ENCODE measurements around the gene PHC2. TPM values are rescaled to one million over a fixed set of nuclear protein-coding genes. Genes with fewer than 3 reads are reported as not detected.

PHC2 gene
- total and polyA plus RNA-seq, 2 of the 13 experiments (the other 11 are each of a cell fraction or from before 2014, with no cell fraction given): 52.5 to 84.9 TPM

DNA sequence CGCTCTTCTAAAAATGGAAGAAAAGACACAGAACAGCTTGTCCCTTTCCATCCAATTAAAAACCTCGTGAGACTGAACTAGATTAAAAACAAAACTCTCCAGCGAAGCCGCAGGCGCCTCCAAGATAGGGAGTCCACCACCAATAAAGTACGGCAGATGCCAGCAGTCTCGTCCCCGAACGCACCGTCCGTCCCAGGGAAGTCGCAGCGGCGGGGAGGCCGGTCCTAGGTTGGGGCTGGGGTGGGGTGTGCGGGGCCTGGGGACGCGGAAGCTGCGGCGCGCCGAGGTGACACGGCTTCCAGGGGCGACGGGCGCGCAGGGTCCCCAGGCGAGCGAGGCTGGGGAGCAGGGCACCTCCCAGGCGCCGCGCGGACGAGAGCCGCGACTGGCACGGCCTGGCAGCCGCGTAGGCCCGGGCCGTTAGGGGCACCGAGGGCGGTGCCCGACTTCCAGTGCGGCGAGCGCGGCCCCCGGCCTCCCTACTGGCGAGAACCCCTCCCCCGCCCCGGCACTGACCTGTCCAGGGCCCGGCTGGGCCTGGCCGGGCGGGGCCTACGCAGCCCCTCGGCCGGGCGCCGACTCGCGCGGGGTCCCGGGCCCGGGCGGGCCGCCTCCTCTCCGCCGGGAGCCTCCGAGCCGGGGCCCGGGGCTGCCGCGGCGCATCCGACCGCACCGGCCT is 81.7 kb downstream of the PHC2 start (continued):
- TF ChIP-seq ZNF281 (CRISPR knock-in tag; IDR thresholded peaks at IDR 0.05; ENCODE audit: borderline replicate concordance) (peak; percentile 28; the same call in 1 of the 2 replicates), SNRNP70 (IDR thresholded peaks at IDR 0.05; ENCODE audit: low read depth, low read length) (no peak), RAD21 (CRISPR knock-in tag; IDR thresholded peaks at IDR 0.05) (0 out of 2 replicates have a peak, but pooled peaks have one; percentile 11), ZNF768 (CRISPR knock-in tag; IDR thresholded peaks at IDR 0.05) (peak; percentile 45; the same call in 1 of the 2 replicates), BRD4 (CRISPR knock-in tag; IDR thresholded peaks at IDR 0.05) (no peak), ZNF446 (CRISPR knock-in tag; IDR thresholded peaks at IDR 0.05) (0 out of 2 replicates have a peak, but pooled peaks have one; percentile 31), TSC22D2 (CRISPR knock-in tag; IDR thresholded peaks at IDR 0.05; ENCODE audit: borderline replicate concordance) (no peak), ZFY (CRISPR knock-in tag; IDR thresholded peaks at IDR 0.05) (peak; percentile 68)

GRCh38 chr1:33348676-33349080 is 82.2 kb downstream of the PHC2 start:
- H3K9ac ChIP-seq (ENCODE audit: insufficient read depth, low read depth, low read length): peak overlapping the region; percentile 81
- DNase-seq (ENCODE audit: low spot score) (no peak), FAIRE-seq (no peak), ATAC-seq (no peak)
- intact Hi-C loops (cut with micrococcal nuclease; ENCODE audit: unreplicated experiment): no loop called here
- peak overlapping the region; percentile 88 for H3K4me2 ChIP-seq (ENCODE audit: low read depth, low read length)
- no peaks in the 10 kb centered on the region for H4K20me1 ChIP-seq (ENCODE audit: insufficient read depth, low read length)
- H3K79me2 ChIP-seq (ENCODE audit: insufficient read depth, low read length): peaks cover 57% of the 10 kb centered on the region
- H3K9me3 ChIP-seq (ENCODE audit: low read length): no peaks in the 10 kb centered on the region
- H3K4me1 ChIP-seq (ENCODE audit: insufficient read depth, low read length): peaks cover 81% of the 10 kb centered on the region
- no peaks in the 10 kb centered on the region; a peak in 1 of 5 replicates for H3K27me3 ChIP-seq (ENCODE audit: control insufficient read depth in 1 of 2, insufficient read depth in 2 of 2, low read length in 2 of 2)
- POLR2A ChIA-PET: interaction anchor here (1.5 to 2.7 kb wide), 4 partner anchors 10 to 91 kb away, joined by 5 to 16 read pairs (median 8); no protein-coding TSS in a partner anchor
- H3K36me3 ChIP-seq (replicated peaks in 1 of 2; ENCODE audit: control insufficient read depth in 1 of 2, insufficient read depth in 2 of 2, low read length in 2 of 2): peaks cover under 1 to 16% of the 10 kb centered on the region in 2 experiments; a peak in 2 of 5 replicates
- 2% methylated on average over 11 of the region's 11 CpGs for WGBS (ENCODE audit: low lambda C conversion rate)
- BruUV-seq (replicated peaks): no TSS peak
- peak overlapping the region; percentile 82 to 94 (median 88) for H3K4me3 ChIP-seq (replicated peaks in 1 of 3; ENCODE audit: insufficient read depth in 1 of 3, low read depth in 2 of 3, low read length in 3 of 3)
- in situ Hi-C loops (cut with HindIII; ENCODE audit: extremely low pct_ligation_motif_present, low pct_unique_long_range_greater_than_20kb): no loop called here
- H3K27ac ChIP-seq (ENCODE audit: extremely low read length, insufficient read depth, low read length): peak overlapping the region; percentile 92
- CTCF ChIA-PET (ENCODE audit: low intra/inter-chr PET ratio, low total read pairs): no interaction called here
- H2AFZ ChIP-seq (ENCODE audit: low read length): no peak overlapping the region
- TF ChIP-seq, protein P1, sequence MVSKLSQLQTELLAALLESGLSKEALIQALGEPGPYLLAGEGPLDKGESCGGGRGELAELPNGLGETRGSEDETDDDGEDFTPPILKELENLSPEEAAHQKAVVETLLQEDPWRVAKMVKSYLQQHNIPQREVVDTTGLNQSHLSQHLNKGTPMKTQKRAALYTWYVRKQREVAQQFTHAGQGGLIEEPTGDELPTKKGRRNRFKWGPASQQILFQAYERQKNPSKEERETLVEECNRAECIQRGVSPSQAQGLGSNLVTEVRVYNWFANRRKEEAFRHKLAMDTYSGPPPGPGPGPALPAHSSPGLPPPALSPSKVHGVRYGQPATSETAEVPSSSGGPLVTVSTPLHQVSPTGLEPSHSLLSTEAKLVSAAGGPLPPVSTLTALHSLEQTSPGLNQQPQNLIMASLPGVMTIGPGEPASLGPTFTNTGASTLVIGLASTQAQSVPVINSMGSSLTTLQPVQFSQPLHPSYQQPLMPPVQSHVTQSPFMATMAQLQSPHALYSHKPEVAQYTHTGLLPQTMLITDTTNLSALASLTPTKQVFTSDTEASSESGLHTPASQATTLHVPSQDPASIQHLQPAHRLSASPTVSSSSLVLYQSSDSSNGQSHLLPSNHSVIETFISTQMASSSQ (IDR thresholded peaks at IDR 0.05; ENCODE audit: low read depth): no peak
- TF ChIP-seq, protein P1 (CRISPR knock-in tag; IDR thresholded peaks at IDR 0.05; ENCODE audit: borderline replicate concordance): 0 out of 2 replicates have a peak, but pooled peaks have one; percentile 3
- peak; percentile 33 for TF ChIP-seq ASH2L (IDR thresholded peaks at IDR 0.05; ENCODE audit: insufficient read length, low read depth, low read length)
- no peak for TF ChIP-seq FOXP1 (IDR thresholded peaks at IDR 0.05)
- no peak for TF ChIP-seq FOXP1 (CRISPR knock-in tag; IDR thresholded peaks at IDR 0.05)
- TF ChIP-seq POLR2AphosphoS5 (IDR thresholded peaks at IDR 0.05; ENCODE audit: low read depth, low read length): 0 out of 2 replicates have a peak, but pooled peaks have one; percentile 20
- no peak for TF ChIP-seq RCOR2 (CRISPR knock-in tag; IDR thresholded peaks at IDR 0.05)
- TF ChIP-seq SAP130 (CRISPR knock-in tag; IDR thresholded peaks at IDR 0.05; ENCODE audit: low read depth): peak; percentile 25; the same call in 1 of the 2 replicates
- TF ChIP-seq HNRNPL (IDR thresholded peaks at IDR 0.05; ENCODE audit: low read depth, low read length): 0 out of 2 replicates have a peak, but pooled peaks have one; percentile 7
- peak; percentile 17; the same call in 1 of the 2 replicates for TF ChIP-seq POLR2G (IDR thresholded peaks at IDR 0.05; ENCODE audit: low read depth, low read length)

Measured in HepG2 (cell line).